NCI-H526 treated with DMSO at 0.1 percent for 48 hours (cell line): ENCODE measurements around the gene TTC3.

Experiments
- DNase-seq: peaks from one replicate; lab custom pipeline; 2025; lab: John Stamatoyannopoulos, UW

TTC3 gene

DNA sequence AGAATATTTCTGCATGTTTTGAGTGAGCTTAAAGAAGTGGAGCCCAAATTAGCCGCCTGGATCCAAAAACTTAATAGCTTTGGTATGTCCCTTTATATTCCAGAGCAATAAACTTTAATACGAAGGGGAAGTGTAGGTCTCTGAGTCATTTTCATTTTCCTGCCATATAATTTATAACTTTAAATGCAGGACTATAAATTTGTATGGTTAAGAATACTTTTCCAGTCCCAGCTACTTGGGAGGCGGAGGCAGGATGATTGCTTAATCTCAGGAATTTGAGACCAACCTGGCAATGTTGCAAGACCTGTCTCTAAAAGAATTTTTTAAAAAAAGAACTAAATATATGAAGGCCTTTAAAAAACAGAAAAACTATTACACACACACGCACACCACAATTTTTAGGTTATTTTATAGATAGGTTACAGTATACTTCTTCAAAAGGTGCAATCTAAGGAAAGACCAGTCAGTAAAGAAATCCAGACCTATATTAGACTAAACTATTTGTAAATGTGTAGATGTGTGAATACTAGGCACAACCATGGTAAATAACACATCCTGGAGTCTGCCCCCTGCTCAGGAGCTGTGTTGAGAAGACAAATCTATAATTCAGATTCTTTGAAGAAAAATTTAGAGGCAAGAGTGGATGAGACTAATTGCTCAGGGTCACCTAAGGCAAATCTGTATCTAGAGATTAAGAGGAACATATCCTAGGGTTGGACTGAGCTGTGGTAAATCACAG lies 80.3 kb downstream of the TTC3 start:
- DNase-seq, result no peak

DNA sequence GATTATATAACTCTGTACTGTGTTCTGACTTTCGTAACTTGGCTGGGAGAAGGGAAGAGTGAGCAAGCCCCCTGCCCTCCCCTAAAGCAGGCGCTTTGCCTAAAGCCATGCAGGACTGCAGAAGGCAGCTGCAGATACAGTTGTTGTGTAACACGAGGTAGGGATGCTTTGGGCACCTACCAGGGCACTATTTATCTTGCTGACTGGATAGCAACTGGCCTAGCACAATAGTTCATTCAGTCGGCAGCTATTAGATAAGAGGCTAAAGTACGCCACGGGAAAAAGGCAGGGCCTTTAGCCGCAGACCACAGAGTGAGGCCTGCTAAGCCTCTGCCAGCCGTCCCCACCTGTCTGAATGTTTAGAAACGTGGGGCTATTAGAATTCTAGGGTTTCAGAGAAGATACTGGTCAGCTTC lies 80.9 kb downstream of the TTC3 start:
- DNase-seq, result no peak

DNA sequence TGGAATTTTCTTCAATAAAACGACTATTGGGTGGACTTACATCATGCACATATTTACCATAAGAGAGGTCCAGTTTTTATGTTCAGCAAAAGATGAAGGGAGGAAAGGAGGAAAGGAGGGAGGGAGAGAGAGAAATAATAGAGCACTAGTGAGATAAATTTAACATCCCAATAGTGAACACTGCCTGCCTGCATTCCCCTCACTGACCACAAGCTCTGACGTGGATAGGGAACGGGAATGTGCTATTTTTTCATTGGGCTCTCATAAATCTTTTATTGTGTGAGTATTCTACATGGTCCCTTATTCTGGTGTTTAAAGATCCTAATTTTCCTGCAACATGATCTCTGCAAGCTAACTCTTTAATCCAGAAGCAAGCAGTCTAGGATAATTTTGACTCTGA lies 82.1 kb downstream of the TTC3 start:
- DNase-seq, result no peak

DNA sequence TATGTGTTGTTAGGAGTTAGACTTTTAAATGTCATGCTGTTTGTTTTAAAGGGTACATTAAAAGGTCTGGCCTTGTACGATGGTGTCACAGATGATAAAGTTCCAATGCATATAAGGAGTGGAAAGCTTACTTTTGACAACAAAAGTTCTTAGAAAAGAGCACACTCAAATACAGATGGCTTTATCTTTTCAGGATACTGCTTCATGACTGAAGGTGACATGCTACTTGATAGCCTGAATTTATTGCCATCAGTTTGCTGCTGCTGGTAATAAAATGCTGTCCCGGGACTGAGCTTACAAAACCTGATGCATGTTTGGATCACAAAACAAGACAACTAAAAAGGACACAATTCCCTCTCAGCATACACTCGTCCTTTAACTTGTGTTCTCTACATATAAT lies 84.9 kb downstream of the TTC3 start:
- no peak for DNase-seq

DNA sequence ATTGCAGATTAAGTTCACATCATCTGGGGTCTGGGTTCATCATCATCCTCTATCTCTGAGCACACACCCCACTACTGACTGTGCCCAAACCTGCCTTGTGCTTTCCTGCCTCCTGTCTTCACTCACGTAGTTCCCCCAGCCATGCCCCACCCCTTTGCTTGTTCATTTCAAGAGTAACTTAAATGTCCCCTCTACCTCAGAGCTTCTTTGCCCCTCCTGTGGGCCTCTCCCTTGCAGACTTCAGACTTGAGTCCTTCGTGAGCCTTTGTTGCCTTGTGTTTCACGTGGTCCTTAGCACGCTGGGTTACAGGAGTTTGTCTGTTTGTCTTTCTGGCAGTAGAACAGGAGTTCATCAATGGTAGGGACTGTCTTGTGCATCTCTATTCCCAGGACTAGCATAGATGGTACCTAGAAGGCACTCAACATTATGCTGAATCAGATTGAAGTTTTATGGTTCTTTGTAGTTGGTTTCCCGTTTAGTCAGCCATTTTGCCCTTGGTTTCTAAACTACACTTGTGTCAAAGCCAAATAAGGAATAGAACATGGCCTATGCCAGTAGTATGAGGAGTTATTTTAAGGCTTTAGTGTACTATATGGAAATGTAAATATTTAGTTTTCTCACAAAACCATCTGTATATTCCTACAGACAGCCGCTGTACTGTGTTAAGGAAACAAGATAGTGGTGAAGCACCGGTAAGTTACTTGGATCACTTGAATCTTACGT lies 86.2 kb downstream of the TTC3 start:
- no peak for DNase-seq

DNA sequence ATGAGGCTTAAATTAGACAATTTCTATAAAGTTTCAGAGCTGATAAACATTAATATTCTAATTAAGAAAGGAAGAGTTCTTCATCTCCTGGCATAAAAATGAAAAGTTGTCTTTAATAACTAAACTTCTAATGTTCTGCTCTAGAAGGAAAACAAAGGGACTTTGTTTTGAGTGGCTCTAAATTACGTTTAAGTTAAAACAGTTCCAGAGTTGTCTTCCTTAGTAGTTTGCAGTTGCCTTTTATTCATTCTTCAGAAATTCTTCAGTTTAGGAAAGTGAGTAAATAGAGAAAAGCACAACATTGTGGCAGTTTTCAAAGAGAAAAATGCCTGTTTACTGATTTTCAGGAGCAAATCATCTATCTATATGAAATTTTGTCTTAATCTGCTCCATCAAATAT lies 86.9 kb downstream of the TTC3 start:
- DNase-seq, result no peak

DNA sequence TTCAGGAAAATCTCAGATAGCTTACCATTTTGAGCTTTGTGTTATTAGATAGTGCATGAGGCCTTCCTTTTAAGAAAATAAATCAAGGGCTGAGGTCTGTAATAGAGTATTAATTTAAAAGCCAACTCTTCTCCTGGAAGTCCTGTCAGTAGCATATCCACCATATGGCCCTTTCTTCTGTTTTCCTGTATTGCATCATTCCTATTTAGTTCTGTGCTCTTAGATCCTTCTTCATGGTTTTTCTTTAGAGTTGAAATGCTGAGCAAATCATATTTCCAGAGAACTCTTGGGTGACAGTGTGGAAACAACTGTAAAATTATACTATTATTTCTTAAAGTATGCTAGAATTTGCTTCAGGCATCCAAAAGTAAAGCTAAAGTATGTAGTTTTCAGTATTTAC lies 91.7 kb downstream of the TTC3 start:
- DNase-seq, result no peak

DNA sequence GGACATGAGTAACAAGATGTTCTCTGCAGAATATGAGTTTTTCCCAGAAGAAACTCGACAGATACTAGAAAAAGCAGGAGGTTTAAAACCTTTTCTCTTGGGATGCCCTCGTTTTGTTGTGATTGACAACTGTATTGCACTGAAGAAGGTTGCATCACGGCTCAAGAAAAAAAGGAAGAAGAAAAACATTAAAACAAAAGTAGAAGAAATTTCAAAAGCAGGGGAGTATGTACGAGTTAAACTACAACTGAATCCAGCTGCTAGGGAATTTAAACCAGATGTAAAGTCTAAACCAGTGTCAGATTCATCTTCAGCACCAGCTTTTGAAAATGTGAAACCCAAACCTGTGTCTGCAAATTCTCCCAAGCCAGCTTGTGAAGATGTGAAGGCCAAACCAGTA lies 92.5 kb downstream of the TTC3 start:
- DNase-seq, result no peak

DNA sequence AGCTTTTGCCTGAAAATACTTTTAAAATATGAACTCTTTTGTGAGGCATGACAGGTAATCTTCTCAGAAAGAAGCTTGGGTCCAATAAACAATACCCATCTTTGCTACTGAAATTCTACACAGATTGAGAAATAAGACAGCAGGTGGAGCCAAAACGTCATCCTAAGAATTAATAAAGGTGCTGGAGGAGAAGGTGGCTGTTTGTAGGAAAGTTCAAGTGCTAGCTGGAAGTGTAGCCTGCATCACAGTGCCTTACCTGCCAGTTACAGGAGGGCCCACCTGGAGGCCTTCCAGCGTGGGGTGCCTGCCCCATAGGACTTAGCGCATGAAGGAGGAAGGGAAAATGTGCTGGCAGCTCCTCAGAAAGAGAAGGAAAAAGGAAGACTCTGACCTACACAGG lies 93.7 kb downstream of the TTC3 start:
- DNase-seq, result no peak

DNA sequence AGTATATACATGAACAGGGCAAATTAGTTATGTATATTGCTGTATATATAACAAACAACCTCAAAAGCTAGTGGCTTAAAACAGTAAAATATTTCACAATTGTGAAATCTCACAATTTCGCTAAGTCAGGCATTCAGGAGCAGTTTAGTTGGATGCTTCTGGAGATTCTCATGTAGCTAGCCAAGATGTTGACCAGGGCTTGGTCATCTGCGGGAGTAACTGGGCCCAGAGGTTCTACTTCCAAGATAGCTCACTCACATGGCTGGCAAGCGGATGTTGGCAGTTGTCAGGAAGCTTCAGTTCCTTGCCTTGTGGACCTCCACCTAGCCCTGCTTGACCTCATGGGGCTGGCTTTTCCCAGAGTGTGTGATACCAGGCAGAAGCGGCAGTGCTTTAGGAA lies 95.6 kb downstream of the TTC3 start:
- DNase-seq, result no peak

DNA sequence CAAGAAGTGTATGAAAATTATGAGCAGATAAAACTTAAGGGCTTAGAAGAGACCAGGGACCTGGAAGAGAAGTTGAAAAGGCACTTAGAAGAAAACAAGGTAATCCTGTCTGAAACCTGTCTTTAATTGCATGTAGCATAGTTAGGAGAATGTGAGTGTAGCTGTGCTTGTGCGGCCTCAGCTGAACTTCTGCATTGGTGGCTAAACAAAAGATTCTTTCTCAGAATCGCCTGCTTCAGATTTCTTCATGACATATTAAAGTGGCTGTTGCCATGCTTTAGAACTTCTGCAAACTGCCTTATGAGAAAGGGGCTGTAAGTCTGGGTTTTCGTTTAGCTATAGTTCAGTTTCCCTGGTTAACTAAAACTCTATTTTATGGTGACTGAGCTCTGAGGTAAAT lies 99.6 kb downstream of the TTC3 start:
- DNase-seq, result no peak

DNA sequence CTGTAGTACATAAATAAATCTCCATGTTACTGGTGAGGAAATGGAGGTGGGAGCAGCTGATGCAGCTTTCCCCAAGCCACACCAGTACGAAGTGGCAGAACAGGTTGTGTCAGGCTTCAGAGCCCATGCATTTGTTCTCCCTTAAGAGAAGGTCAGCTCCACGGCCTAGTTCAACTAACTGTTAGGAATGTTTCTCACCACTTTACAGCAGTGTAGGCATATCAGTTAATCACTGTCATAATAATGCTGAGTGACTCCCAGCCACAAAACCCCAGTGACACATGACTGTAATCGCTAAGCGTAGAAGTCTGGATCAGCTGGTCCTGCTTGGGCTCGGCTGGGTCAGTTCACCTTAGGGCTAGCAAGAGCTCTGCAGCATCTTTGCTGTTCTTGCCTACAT lies 103.7 kb downstream of the TTC3 start:
- DNase-seq, result no peak

DNA sequence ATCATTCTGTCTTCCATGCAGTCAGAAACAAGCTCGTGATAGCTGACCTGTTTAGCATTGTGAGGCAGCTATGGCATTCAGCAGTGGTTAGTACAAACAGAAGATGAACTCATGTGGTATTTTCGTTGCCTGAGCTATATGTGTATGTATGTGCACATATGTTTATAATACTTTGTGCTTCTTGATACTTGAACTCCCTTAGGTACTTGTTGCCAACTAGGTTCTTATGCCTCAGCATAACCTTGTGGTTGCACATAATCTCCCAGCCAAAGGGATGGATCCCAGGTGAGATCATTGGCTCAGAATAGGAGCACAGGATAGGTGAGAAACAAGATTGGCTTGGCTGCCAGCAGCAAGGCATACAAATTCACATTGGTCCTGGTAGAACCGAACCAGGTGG lies 108.0 kb downstream of the TTC3 start:
- DNase-seq, result no peak

DNA sequence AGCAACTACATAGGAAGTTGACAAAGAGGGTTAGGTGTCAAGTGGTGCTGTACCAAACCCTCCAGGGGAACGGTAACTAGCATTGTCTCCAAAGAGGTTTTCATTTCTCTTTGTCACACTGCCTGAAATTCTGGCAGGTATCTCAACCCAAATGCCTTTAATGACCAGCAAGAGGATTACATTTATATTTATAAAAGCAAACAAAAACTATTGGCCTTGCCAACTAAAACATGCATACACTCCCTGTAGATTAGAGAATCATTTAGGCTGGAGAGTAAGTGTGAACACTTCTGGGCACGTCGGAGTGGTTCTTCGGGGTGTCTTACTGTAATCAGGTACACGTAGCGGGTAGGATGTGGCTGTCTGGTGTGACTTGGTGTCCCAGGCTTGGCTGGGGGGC lies 109.2 kb downstream of the TTC3 start:
- DNase-seq, result no peak

DNA sequence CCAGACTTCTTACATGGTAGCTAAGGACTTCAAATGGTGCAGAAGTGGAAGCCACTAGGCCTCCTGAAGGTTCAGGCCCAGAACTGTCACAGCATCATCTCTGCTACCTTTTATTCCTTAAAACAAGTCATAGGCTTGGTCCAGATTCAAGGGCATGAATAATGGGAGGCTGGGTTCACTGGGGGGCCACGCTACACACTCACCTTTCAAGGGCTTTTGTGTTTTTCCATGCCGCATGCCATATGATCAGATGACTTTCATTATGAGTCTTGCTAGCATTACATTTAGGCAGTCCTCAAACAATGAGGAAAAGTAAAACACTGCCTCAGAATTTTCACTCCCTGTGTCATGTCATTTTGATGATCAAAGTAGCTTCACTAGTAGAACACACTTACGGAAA lies 110.7 kb downstream of the TTC3 start:
- DNase-seq, result no peak

DNA sequence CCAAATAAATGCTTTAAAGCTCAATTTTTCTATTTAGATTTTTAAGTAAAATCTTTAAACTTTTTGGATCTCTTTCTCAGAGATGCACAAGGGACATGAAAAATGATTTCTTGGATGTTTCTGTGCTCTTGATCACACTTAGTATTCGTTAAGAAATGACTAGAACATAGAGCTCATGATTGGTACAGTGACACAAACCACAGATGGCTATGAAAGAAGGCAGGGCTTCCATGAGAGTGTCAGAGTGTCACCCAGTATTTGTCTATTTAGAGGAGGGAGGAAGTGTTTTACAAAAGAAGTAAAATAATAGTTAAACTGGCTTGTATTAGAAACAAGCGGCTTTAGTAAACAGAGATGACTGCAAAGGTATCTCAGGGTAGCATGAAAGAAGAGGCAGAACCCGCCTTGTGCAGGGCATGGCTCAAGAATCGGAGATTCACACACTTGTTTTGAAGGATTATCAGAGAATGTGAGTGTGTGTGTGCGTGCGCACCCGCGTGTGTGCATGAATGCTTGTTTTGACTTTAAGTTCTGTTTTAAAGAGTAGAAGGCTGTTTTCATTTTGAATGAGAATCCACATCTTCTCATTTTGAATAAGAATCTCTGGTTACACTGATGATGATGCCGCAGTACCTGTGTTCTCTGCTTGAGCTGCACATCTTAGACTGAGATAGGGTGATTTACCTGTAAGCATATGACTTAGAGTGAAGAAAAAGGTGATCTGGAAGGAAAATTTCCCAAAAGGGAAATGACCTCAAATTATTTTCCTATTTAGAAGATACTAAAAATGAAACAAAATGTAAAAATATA lies 111.9 kb downstream of the TTC3 start:
- DNase-seq, result no peak

DNA sequence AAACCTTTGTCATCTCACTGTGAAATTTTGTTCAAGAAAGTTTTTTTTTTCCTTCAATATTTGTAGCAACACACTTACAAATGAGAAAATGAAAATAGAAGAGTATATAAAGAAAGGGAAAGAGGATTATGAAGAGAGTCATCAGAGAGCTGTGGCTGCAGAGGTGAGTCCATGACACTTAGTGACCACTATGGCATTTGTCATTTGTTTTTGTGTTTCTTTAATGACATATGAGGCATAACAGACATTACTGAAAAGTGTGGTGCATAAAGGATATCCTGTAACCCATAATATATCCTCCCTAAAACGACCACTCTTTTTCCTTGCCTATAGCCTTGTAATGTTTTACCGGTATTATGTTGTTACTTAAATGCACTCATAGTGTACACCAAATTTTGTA lies 113.9 kb downstream of the TTC3 start:
- DNase-seq, result no peak

DNA sequence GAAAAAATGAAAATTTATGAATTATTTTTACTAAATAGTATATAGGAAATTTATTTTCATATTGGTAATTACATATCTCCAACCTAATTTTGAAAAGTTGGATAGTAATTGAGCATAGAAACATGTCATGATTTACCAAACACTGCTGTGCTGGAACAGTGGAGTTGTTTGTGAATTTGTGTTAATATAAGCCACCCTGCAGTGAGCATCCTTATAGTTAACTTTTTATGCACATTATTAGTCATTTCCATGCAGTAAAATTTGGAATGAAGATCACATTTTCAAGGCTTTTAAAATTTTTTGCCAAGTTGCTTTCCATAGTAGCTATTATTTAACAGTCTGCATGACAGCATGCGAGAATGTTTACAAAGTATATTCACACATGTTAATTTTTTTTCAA lies 115.8 kb downstream of the TTC3 start:
- DNase-seq, result no peak

DNA sequence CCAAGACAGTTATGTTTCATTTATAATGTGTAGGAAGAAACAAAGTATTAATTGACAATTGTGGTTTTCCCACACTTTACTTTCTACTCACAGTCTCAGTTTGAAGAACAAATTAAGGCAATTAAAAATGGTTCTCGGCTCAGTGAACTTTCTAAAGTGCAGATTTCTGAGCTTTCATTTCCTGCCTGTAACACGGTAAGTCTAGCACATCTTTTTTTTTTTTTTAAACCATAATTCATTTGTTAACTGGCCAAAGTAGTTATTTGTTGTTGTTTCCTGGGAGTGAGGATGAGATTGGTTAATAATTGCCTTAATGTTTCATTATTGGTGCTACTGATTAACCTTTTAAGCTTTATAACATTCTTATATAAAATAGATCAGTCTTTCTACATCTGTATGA lies 119.0 kb downstream of the TTC3 start:
- DNase-seq, result no peak

DNA sequence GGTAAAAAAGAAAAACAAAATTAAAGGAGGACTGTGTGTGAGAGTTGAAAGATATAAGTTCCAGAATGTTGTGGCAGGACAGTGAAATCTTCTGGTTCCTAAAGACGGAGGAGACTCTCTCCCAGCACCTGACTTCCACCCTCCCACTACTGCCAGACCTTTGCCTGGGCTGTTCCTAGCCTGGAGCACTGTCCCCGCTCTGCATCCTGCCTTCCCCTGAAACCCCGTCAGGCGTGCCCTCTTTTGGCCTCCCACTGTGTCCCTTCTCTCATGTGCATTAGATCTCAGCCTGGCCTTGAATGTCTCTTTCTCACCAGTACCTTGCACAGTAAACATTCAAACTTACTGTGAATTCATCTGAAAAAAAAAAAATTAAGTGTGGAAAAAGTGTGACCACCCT lies 120.0 kb downstream of the TTC3 start:
- DNase-seq, result no peak

DNA sequence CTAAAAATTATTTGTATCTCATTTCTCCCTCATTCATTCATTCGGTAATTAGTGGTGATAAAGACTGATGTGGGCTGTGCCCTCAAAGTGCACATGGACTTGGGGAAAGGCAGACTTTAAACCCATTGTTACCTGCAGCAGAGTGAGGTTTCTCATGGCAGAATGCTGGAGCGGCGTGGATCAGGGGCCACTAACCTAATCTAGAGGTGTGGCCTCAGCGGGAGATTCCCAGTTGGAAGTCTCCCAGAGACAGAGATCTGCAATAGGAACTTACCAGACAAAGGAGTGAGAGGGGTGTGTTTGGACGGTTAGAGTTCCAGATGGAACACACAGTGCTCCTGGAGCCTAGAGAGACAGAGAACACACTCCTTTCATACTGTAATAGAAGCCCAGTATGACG lies 120.6 kb downstream of the TTC3 start:
- no peak for DNase-seq

DNA sequence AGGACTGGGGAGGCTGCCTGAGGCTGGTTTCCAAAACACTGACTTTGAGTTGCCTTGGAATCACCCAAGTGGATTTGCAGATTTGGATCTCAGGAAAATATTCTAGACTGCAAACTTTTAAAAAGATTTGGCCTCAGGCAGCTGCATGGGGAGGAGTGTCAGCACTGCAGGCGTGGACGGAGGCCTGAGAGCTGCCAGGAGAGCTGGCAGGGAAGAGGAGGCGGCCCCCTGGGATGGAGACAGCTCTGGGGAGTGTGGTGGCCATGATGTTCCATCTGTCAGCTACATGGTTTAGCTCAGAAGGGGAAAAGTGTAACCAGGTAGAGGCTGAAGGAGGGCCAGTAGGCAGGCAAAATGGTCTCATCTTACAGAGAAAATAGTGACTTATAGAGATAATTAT lies 122.0 kb downstream of the TTC3 start:
- DNase-seq, result no peak

DNA sequence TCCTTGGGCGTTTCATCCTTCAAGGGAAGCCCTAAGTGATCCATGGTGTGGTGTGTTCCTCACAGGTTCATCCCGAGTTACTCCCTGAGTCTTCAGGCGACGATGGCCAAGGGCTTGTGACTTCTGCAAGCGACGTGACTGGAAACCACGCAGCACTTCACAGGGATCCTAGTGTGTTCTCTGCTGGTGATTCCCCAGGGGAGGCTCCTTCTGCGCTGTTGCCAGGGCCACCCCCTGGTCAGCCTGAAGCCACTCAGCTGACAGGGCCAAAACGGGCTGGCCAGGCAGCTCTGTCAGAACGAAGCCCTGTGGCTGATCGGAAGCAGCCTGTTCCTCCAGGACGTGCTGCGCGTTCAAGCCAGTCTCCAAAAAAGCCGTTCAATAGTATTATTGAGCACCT lies 122.6 kb downstream of the TTC3 start:
- no peak for DNase-seq
